HepG2 (cell line): ENCODE measurements around the gene PCDHGA5. TPM values are rescaled to one million over a fixed set of nuclear protein-coding genes. Genes with fewer than 3 reads are reported as not detected.

Experiments
- ATAC-seq: fragments of 200-7000 bp; cut with Tn5 transposase; 3 replicates; pipeline ENCODE4 v1.9.1; 2020; ENCODE audit warnings: mild to moderate bottlenecking, moderate library complexity
- BruUV-seq: library from RNA; stranded (reverse); fragments of 400-500 nt; replicated peaks from 2 replicates; lab custom pipeline; 2021; lab: Mats Ljungman, UMichigan
- CTCF ChIA-PET: fragments of 300-600 bp; formaldehyde crosslinking; extraction: SDS; loops from one replicate; lab custom pipeline; 2021; ENCODE audit warnings: low total read pairs, inconsistent platforms, low intra/inter-chr PET ratio; lab: Yijun Ruan, JAX
- POLR2A ChIA-PET: fragments of 350-600 bp; sonication (Branson Sonifier 250); formaldehyde crosslinking; loops from one replicate; lab custom pipeline; 2020; ENCODE audit warnings: antibody characterized with exemption, inconsistent platforms; lab: Yijun Ruan, JAX
- DNase-seq: peaks from one replicate; pipeline ENCODE4 v3.0.0-alpha.2; 2015; ENCODE audit warnings: low spot score
- FAIRE-seq: peaks from 3 replicates; lab custom pipeline; 2011; peaks lifted over from hg19 to GRCh38; lab: Jason Lieb, UNC
- H2AFZ ChIP-seq: one replicate; pipeline ENCODE4 v1.6.1; 2011; ENCODE audit warnings: low read length, inconsistent platforms
- H3K27ac ChIP-seq: fragments of 300-600 bp; 3 replicates; pipeline ENCODE4 v1.8.0; 2011; ENCODE audit warnings: mixed run types, mild to moderate bottlenecking, mixed read lengths, low read length, inconsistent platforms; ENCODE audit not compliant: insufficient read depth; ENCODE audit errors: extremely low read length
- H3K27me3 ChIP-seq, 2 experiments: fragments of 200-600 bp in 1 of 2; 2 replicates in 1 of 2; 3 replicates in 1 of 2; pipeline versions ENCODE4 v1.6.0 to v1.8.0; 2011; ENCODE audit warnings: low read length in 2 of 2, mild to moderate bottlenecking in 2 of 2, moderate library complexity in 2 of 2, inconsistent platforms in 1 of 2; ENCODE audit not compliant: insufficient read depth in 2 of 2, control insufficient read depth in 1 of 2
- H3K36me3 ChIP-seq, 2 experiments: fragments of 200-600 bp in 1 of 2; replicated peaks in 1 of 2; 2 replicates in 1 of 2; 3 replicates in 1 of 2; pipeline versions ENCODE4 v1.5.1 to v1.8.0; 2011; ENCODE audit warnings: low read length in 2 of 2, inconsistent platforms in 1 of 2; ENCODE audit not compliant: insufficient read depth in 2 of 2, control insufficient read depth in 1 of 2
- H3K4me1 ChIP-seq: 2 replicates; pipeline ENCODE4 v1.5.1; 2012; ENCODE audit warnings: low read length, inconsistent platforms; ENCODE audit not compliant: insufficient read depth
- H3K4me2 ChIP-seq: 2 replicates; pipeline ENCODE4 v1.6.0; 2011; ENCODE audit warnings: low read depth, low read length, inconsistent platforms
- H3K4me3 ChIP-seq, 3 experiments: fragments of 200-600 bp in 1 of 3; sonication (generic), shearing (Covaris generic) in 1 of 3; replicated peaks in 1 of 3; 2 replicates each; pipeline ENCODE4 v1.5.1; 2011 to 2016; ENCODE audit warnings: low read length in 3 of 3, inconsistent platforms in 2 of 3, low read depth in 2 of 3, mild to moderate bottlenecking in 2 of 3, control low read depth in 1 of 3, mixed read lengths in 1 of 3; ENCODE audit not compliant: insufficient read depth in 1 of 3
- H3K79me2 ChIP-seq: one replicate; pipeline ENCODE4 v1.6.1; 2011; ENCODE audit warnings: low read length, inconsistent platforms; ENCODE audit not compliant: insufficient read depth
- H3K9ac ChIP-seq: 2 replicates; pipeline ENCODE4 v1.6.0; 2011; ENCODE audit warnings: mild to moderate bottlenecking, low read depth, low read length, inconsistent platforms; ENCODE audit not compliant: insufficient read depth
- H3K9me3 ChIP-seq: 2 replicates; pipeline ENCODE4 v1.5.1; 2012; ENCODE audit warnings: mild to moderate bottlenecking, low read length
- H4K20me1 ChIP-seq: 2 replicates; pipeline ENCODE4 v1.6.0; 2011; ENCODE audit warnings: inconsistent platforms, mild to moderate bottlenecking, low read length, moderate library complexity; ENCODE audit not compliant: insufficient read depth
- ELF3 ChIP-seq: IDR thresholded peaks from 2 replicates; pipeline ENCODE4 v1.6.1; 2016; ENCODE audit warnings: missing genetic modification reagents, missing compliant biosample characterization
- SMC3 ChIP-seq: IDR thresholded peaks from 2 replicates; pipeline ENCODE4 v1.6.1; 2011; ENCODE audit warnings: low read length, improper control_type of control experiment
- WGBS: methylation state at CpG from one replicate; pipeline ENCODE4 v1.1.6; 2017; ENCODE audit warnings: low lambda C conversion rate; 5-methylcytosine and 5-hydroxymethylcytosine counted together
- in situ Hi-C: cut with HindIII; loops from 2 replicates; pipeline ENCODE4 v1.10.0; 2017; ENCODE audit warnings: low pct_unique_long_range_greater_than_20kb; ENCODE audit not compliant: extremely low pct_ligation_motif_present
- intact Hi-C: fragments of 100-400 bp; cut with micrococcal nuclease; formaldehyde crosslinking; loops from one replicate; pipeline ENCODE4 v1.10.0; 2022; ENCODE audit not compliant: unreplicated experiment
- polyA plus RNA-seq, 8 experiments: library from polyadenylated mRNA; depleted of rRNA in 3 of 8; stranded (reverse) in 7 of 8; unstranded in 1 of 8; fragments of >200 nt; fragmentation: Illumina TruSeq in 4 of 8; extraction: Trizol in 4 of 8; gene quantifications; 2 replicates each; pipeline versions ENCODE4 v1.2.1 to v1.2.3, GENCODE V29; 2011 to 2016; ENCODE audit warnings: low read depth in 4 of 8, missing spikeins in 1 of 8, mixed read lengths in 1 of 8; ENCODE audit not compliant: insufficient read depth in 1 of 8
- total RNA-seq, 5 experiments: library from RNA; depleted of rRNA; stranded (reverse); fragments of >200 nt; fragmentation: Illumina TruSeq; extraction: Trizol; gene quantifications; 2 replicates each; pipeline ENCODE4 v1.2.3, GENCODE V29; 2016; ENCODE audit warnings: low read depth in 1 of 5
- TF ChIP-seq, protein P1 (sequence below), 2 experiments: sonication (generic) in 1 of 2; formaldehyde crosslinking in 1 of 2; IDR thresholded peaks; 2 replicates each; pipeline versions ENCODE4 v1.4.0 to v1.6.1; 2016 to 2020; ENCODE audit warnings: borderline replicate concordance in 1 of 2, low read depth in 1 of 2, mild to moderate bottlenecking in 1 of 2, missing genetic modification reagents in 1 of 2
- TF ChIP-seq, protein P2 (sequence below): sonication (generic); formaldehyde crosslinking; IDR thresholded peaks from 2 replicates; pipeline ENCODE4 v1.5.0; 2020; ENCODE audit warnings: mild to moderate bottlenecking, missing genetic modification reagents, moderate library complexity
- TF ChIP-seq, protein P3 (sequence below): sonication (generic); formaldehyde crosslinking; IDR thresholded peaks from 2 replicates; pipeline ENCODE4 v1.8.1; 2023; ENCODE audit warnings: mild to moderate bottlenecking, moderate library complexity, missing genetic modification reagents
- TF ChIP-seq, protein P4 (sequence below): sonication (generic); formaldehyde crosslinking; IDR thresholded peaks from 2 replicates; pipeline ENCODE4 v1.5.1; 2020; ENCODE audit warnings: missing genetic modification reagents, mild to moderate bottlenecking, borderline replicate concordance
- TF ChIP-seq, protein P5 (sequence below): IDR thresholded peaks from 2 replicates; pipeline ENCODE4 v1.6.1; 2012; ENCODE audit warnings: inconsistent platforms
- TF ChIP-seq, protein P6 (sequence below), 2 experiments: sonication (generic) in 1 of 2; formaldehyde crosslinking in 1 of 2; IDR thresholded peaks; 2 replicates each; pipeline versions ENCODE4 v1.4.0 to v1.6.1; 2018 to 2020; ENCODE audit warnings: missing genetic modification reagents in 2 of 2, borderline replicate concordance in 1 of 2, low read depth in 1 of 2, mild to moderate bottlenecking in 1 of 2, missing biosample characterization in 1 of 2

Gene PCDHGA5
- total and polyA plus RNA-seq, 2 of the 13 experiments (the other 11 are each of a cell fraction or from before 2014, with no cell fraction given) = 0.27 to 0.32 TPM

DNA sequence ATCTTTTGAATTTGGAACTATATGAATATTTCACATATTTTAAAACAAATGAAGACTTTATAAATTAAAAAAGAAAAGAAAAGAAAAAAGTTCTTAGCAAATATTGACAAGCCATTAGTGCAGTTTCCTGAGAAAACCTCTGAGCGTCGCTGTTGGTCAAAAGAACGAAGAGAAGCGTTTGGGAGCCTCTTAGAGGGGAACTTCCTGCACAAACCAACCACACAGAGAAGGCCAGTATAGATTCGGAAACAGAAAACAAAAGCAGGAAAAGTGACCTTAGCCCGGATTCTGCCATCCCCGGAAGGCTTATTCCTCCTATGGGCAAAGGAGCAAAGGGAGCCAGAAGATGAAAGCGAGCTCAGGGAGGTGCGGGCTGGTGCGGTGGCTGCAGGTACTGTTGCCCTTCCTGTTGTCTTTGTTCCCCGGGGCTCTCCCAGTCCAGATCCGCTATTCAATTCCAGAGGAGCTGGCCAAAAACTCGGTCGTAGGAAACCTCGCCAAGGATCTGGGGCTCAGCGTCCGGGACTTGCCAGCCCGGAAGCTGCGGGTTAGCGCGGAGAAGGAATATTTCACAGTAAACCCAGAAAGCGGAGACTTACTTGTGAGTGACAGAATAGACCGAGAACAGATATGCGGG lies 4.1 kb upstream of the PCDHGA5 start, which contains the start of gene PCDHGB2:
Gene PCDHGB2 (plus strand): TSS at position 205 of the 637 bp plus-strand sequence. CDS start 142 bp downstream, at position 347.
- Histone ChIP-seq H3K79me2 (no peaks in the 10 kb centered on the region), H2AFZ (peak within 1 kb of the TSS; percentile 48), H3K27me3 (no peaks in the 10 kb centered on the region), H3K4me1 (no peaks in the 10 kb centered on the region), H4K20me1 (no peaks in the 10 kb centered on the region), H3K4me2 (peak within 1 kb of the TSS; percentile 31), H3K9me3 (peaks cover 47% of the 10 kb centered on the region), H3K9ac (peak within 1 kb of the TSS; percentile 44), H3K36me3 (no peaks in the 10 kb centered on the region), H3K27ac (no peak within 1 kb of the TSS), H3K4me3 (peak within 1 kb of the TSS; percentile 17 to 63 (median 50); a peak in 5 of 6 replicates)
- ChIA-PET CTCF (interaction anchor here (1.6 to 1.8 kb wide), 3 partner anchors 165 to 204 kb away, joined by 5 to 10 read pairs (median 7); no protein-coding TSS in a partner anchor), POLR2A (interaction anchor here (0.8 kb wide), 1 partner anchor 204 kb away, joined by 4 read pairs; no protein-coding TSS in a partner anchor)
- intact Hi-C loops (loop anchor here (2.0 to 10.0 kb wide), 2 partner anchors 165 to 205 kb away; no protein-coding TSS in a partner anchor), in situ Hi-C loops (loop anchor here (10.0 kb wide), 1 partner anchor 165 kb away; no protein-coding TSS in a partner anchor)
- ATAC-seq (peak; percentile 78), DNase-seq (peak; percentile 48), FAIRE-seq (no peak)
- BruUV-seq = TSS peak; percentile 64
- WGBS = 41% methylated on average over 23 of the region's 24 CpGs
- peak; percentile 32; the same call in 1 of the 2 replicates for TF ChIP-seq SMC3
- TF ChIP-seq, protein P1, sequence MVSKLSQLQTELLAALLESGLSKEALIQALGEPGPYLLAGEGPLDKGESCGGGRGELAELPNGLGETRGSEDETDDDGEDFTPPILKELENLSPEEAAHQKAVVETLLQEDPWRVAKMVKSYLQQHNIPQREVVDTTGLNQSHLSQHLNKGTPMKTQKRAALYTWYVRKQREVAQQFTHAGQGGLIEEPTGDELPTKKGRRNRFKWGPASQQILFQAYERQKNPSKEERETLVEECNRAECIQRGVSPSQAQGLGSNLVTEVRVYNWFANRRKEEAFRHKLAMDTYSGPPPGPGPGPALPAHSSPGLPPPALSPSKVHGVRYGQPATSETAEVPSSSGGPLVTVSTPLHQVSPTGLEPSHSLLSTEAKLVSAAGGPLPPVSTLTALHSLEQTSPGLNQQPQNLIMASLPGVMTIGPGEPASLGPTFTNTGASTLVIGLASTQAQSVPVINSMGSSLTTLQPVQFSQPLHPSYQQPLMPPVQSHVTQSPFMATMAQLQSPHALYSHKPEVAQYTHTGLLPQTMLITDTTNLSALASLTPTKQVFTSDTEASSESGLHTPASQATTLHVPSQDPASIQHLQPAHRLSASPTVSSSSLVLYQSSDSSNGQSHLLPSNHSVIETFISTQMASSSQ (IDR thresholded peaks at IDR 0.05; ENCODE audit: low read depth) = no peak
- TF ChIP-seq, protein P1 (CRISPR knock-in tag; IDR thresholded peaks at IDR 0.05; ENCODE audit: borderline replicate concordance) = no peak
- TF ChIP-seq, protein P2, sequence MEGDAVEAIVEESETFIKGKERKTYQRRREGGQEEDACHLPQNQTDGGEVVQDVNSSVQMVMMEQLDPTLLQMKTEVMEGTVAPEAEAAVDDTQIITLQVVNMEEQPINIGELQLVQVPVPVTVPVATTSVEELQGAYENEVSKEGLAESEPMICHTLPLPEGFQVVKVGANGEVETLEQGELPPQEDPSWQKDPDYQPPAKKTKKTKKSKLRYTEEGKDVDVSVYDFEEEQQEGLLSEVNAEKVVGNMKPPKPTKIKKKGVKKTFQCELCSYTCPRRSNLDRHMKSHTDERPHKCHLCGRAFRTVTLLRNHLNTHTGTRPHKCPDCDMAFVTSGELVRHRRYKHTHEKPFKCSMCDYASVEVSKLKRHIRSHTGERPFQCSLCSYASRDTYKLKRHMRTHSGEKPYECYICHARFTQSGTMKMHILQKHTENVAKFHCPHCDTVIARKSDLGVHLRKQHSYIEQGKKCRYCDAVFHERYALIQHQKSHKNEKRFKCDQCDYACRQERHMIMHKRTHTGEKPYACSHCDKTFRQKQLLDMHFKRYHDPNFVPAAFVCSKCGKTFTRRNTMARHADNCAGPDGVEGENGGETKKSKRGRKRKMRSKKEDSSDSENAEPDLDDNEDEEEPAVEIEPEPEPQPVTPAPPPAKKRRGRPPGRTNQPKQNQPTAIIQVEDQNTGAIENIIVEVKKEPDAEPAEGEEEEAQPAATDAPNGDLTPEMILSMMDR (CRISPR knock-in tag) = peak; percentile 62
- TF ChIP-seq, protein P3, sequence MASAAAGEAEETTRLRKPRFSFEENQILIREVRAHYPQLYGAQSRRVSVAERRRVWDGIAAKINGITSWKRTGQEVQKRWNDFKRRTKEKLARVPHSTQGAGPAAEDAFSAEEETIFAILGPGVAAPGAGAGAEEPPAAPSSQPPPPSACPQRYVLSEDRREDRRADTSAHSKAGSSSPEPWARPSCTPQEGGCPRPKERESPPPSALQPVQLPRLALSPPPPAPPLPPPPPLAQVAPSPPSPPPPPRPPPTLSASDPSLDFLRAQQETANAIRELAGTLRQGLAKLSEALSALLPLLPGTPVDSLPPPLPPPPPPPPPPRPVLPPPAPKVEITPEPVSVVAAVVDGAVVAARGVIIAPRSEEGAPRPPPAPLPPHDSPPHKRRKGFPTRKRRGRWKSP = no peak
- TF ChIP-seq ELF3 (CRISPR knock-in tag) = peak; percentile 27; the same call in 1 of the 2 replicates
- TF ChIP-seq, protein P4, sequence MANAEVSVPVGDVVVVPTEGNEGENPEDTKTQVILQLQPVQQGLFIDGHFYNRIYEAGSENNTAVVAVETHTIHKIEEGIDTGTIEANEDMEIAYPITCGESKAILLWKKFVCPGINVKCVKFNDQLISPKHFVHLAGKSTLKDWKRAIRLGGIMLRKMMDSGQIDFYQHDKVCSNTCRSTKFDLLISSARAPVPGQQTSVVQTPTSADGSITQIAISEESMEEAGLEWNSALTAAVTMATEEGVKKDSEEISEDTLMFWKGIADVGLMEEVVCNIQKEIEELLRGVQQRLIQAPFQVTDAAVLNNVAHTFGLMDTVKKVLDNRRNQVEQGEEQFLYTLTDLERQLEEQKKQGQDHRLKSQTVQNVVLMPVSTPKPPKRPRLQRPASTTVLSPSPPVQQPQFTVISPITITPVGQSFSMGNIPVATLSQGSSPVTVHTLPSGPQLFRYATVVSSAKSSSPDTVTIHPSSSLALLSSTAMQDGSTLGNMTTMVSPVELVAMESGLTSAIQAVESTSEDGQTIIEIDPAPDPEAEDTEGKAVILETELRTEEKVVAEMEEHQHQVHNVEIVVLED (CRISPR knock-in tag) = no peak
- TF ChIP-seq, protein P5, sequence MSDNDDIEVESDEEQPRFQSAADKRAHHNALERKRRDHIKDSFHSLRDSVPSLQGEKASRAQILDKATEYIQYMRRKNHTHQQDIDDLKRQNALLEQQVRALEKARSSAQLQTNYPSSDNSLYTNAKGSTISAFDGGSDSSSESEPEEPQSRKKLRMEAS = no peak
- TF ChIP-seq, protein P6, sequence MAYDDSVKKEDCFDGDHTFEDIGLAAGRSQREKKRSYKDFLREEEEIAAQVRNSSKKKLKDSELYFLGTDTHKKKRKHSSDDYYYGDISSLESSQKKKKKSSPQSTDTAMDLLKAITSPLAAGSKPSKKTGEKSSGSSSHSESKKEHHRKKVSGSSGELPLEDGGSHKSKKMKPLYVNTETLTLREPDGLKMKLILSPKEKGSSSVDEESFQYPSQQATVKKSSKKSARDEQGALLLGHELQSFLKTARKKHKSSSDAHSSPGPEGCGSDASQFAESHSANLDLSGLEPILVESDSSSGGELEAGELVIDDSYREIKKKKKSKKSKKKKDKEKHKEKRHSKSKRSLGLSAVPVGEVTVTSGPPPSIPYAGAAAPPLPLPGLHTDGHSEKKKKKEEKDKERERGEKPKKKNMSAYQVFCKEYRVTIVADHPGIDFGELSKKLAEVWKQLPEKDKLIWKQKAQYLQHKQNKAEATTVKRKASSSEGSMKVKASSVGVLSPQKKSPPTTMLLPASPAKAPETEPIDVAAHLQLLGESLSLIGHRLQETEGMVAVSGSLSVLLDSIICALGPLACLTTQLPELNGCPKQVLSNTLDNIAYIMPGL (CRISPR knock-in tag; IDR thresholded peaks at IDR 0.05; ENCODE audit: borderline replicate concordance in 1 of 2, low read depth in 1 of 2) = peak in 1 of 2 experiments; percentile 62; a peak in 1 of 4 replicates
